NCI-H2029 treated with DMSO at 0.1 percent for 48 hours (cell line): ENCODE measurements around the gene SEC61B.
"Not testable (repeated sequence)": the region's sequence is repeated elsewhere in the genome, so short reads cannot be mapped to it uniquely, and the experiment has no call there.

Experiments
- DNase-seq: peaks from one replicate; lab custom pipeline; 2025; lab: John Stamatoyannopoulos, UW

The SEC61B gene

DNA sequence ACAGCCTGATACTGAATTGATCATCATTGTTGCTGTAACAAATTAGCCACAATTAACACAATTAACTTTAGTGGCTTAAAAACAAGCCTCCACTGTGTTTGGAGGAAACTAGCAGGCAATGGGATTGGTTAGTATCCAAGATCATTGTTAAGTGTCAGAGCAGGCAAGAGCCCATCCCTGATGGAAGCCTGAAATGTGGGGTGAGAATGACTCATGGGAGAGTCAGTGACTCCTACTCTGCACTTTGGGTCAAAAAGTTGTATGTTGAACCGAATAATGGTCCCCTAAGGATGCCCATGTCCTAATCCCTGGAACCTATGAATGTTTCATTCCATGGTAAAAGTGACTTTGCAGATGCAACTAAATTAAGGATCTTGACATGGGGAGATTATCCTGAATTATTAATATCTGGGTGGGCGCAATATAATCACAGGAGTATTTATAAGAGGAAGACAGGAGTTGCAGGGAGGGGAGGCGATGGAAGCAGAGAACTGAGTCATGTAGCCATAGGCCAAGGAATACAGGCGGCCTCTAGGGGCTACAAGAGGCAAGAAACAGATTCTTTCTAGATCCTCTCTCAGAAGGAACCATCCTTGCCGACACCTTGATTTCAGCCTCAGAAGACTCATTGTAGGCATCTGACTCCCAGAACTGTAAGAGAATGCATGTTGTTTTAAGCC lies 29.2 kb upstream of the SEC61B start:
- no peak for DNase-seq

- no peak for DNase-seq
Observed at GRCh38 chr9:99193466-99193821, 28.6 kb upstream of the SEC61B start.

DNA sequence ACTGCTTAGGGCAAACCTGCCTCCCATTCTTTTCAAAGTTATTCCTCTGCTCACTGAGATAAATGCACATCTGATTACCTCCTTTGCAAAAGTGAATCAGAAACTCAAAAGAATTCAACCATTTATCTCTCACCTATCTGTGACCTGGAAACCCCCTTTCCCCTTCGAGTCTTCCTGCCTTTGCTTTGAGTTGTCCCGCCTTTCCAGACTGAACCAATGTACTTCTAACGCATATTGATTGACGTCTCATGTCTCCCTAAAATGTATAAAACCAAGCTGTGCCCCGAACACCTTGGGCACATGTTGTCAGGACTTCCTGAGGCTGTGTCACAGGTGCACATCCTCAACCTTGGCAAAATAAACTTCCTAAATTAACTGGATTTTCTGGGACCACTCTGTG lies 25.6 kb upstream of the SEC61B start:
- not testable (repeated sequence) for DNase-seq

- DNase-seq, result no peak
Observed at GRCh38 chr9:99197124-99197630, 24.9 kb upstream of the SEC61B start.

DNA sequence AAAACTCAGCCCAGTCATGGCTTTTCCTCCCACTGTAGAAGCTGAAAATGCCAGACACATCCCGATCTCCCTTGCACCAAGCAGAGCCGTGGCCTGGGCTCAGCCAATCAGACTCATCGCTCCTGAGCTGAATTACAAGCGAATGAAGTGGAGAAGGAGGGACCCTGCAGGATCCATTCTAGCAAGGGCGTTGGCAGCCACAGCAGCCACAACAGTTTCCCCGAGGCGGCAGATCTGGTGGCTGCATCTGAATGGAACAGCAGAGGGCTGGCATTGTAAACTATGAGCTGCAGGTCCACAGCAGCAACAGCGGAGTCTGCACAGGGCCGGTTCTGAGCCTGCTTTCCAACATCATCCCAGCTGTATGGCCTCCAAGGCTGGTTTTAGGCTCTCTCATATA lies 24.1 kb upstream of the SEC61B start:
- DNase-seq, result no peak

- DNase-seq, result no peak
Observed at GRCh38 chr9:99199938-99200539, 22.0 kb upstream of the SEC61B start.

DNA sequence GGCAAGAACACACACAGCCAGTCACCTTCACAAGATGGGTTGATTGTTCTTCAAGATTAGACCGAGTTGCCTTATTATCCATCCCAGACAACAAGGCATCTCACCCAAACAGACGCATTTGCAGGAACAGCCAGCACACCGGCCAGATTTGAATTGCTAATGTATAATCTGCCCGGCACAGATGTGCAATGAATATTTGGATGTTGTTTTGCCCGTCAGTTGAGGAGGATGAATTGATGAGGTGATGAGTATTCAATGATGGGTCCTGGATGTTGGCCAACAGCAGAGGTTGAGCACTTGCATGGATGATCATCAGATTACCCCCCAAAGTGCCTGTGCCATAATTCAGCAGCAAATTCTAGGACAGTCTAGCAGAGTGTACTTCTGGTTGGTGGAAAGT lies 20.5 kb upstream of the SEC61B start:
- DNase-seq, result no peak

DNA sequence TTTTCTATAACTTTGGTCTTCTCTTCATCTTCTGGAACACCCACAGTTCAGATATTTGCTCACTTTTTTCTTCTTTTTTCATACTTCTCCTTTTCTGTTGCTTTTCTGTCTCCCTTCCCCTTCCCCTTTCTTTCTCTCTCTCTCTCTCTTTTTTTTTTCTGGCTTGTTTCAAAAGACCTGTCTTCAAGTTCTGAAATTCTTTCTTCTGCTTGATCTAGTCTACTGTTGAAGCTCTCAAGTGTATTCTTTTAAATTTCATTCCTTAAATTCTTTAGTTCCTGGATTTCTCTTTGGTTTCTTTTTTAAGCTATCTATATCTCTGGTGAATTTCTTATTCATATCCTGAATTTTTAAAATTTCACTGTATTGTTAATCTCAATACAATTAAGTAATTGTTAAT lies 11.5 kb upstream of the SEC61B start:
- no peak for DNase-seq

GRCh38 chr9:99211746-99212145 lies 10.3 kb upstream of the SEC61B start:
- DNase-seq, result no peak

GRCh38 chr9:99213197-99213596 lies 8.9 kb upstream of the SEC61B start:
- no peak for DNase-seq

- no peak for DNase-seq
Observed at GRCh38 chr9:99216073-99216472, 6.0 kb upstream of the SEC61B start.

GRCh38 chr9:99220011-99220410 lies 2.1 kb upstream of the SEC61B start:
- DNase-seq, result no peak

DNA sequence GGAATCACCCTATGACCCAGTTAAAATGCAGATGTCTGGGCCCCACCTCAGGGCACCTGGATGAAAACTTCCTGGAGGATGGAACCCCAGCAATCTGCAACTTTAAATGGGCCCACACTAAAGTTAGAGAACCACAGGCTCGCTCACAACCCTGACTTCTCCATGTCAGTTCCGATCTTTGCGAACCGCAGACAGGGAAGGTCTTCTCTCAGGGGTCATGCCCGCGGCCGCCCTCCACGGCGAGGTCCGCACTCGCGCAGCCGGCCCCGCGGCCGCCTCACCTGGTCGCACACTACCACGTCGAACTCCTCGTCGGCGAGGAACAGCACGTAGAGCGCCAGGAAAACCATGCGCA lies 839 bp upstream of the SEC61B start:
- no peak for DNase-seq

DNA sequence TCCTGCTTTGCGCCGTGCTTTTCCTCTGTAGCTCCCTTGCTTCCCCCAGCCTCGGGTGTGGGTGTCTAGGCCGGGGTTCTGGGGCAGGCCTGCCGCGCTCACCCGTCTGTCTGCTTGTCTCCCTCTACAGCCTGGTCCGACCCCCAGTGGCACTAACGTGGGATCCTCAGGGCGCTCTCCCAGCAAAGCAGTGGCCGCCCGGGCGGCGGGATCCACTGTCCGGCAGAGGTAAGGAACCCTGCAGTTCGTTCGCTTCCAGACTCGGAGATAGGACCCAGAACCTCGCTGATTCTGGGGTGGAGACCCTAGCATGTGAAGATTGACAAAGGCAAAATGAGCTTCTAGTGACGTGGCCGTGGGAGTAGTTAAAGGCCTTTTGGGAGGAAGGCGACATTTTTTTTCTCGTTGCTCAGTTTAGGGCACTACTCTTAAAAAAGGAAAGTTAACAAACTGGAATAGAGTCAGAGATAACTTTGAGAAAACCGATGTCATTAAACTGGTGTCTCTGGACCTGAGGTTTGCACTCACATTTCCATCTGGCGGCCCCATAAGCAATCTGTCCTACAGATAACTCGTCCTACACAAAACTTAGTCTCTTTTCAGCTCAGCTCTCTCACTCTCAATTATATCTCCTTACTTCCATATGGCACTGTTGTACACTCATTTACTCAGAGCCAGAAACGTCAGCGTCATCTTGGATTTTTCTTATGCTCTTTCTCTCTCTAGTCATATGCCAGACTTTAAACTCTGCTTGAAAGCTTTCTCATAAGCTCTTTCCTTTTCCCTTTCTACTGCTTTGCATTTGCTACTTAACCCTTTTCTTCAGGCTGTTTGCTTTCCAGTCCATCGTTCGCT lies 561 bp downstream of the SEC61B start:
- DNase-seq, result peak; percentile 34

DNA sequence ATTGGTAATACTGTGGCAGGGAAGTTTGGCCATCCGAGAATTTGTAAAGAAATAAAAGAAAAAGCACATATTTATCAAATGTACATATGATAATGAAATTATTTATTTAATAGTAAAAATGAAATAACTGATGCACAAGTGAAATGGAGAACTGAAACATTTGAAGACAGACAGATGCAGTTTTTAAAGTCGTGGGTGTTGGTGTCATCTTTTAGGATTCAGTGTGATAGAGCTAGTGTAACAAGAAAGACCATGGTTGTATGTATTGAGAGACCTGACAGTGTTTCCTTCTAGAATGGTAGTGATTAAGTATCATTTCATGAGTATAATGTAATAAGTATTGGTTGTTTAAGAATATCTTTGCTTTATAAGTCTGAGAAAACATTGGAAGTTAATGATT lies 2.4 kb downstream of the SEC61B start:
- no peak for DNase-seq

DNA sequence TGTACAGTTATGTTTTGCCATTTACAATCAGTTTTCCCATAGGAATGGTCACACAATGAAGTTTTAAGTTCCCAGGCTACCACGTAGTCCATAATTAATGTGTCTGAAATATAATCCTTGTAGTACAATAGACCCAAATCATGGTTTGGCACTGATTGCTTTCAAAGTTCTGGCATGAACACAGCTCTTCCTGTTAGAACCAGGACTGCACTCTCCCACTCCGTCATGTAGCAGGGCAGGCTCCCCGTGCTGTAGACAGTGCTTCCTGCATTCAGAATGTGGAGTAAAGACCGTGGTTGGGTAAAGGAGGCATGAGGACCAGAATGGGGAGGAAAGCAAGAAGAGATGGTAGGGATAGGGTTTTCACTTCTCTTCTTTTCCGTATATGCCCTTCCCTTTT lies 4.0 kb downstream of the SEC61B start:
- no peak for DNase-seq

GRCh38 chr9:99230206-99230605 lies 8.1 kb downstream of the SEC61B start:
- DNase-seq, result no peak

DNA sequence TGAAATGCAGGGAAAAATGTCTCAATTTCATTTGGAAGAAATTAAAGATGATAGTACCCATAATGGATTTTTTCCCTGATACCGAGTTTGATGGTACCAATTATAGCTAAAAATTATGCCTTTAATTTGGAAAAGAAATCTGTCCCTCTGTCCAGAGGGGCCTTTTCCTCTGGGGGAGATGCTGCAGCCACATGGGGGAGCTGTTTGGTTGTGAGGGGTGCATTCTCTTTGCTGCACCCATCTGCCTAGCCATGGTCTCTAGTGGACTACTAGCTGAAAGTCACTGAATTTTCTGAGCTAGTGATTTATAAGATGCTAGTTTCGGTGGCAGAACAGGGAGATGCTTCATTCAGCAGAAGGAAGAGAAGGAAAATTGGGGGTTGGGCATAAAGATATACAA lies 9.6 kb downstream of the SEC61B start:
- no peak for DNase-seq

- DNase-seq, result no peak
Observed at GRCh38 chr9:99234618-99235017, 12.5 kb downstream of the SEC61B start.

- DNase-seq, result no peak
Observed at GRCh38 chr9:99235069-99235468, 13.0 kb downstream of the SEC61B start.

GRCh38 chr9:99235926-99236634 lies 14.0 kb downstream of the SEC61B start:
- no peak for DNase-seq

DNA sequence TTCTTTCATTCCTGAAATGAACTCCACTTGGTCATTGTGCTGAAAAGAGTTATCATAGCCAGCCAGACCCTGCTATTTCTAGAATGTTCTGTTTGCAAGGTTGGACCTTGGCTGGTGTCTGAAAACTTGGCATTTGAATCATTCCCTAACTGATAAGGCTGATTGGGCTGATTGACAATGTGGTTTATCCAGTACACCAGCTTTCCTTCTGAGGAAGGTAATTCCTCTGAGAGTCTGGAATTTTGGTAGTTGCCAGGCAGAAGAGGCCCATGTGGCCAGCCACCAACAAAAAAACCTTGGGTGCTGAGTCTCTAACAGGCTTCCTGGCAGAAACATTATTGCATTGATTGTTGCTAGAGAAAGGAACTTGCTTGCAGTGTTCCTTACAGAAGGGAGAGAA lies 15.3 kb downstream of the SEC61B start:
- DNase-seq, result no peak

- not testable (repeated sequence) for DNase-seq
Observed at GRCh38 chr9:99237849-99238248, 15.8 kb downstream of the SEC61B start.
